GM21526 (cell line): Measurements from ENCODE around the gene BTBD9.
"Not testable (repeated sequence)": the region's sequence is repeated elsewhere in the genome, so short reads cannot be mapped to it uniquely, and the experiment has no call there.

ENCODE experiments used
- ATAC-seq: cut with Tn5 transposase; IDR thresholded peaks from one replicate; pipeline ENCODE4 v1.9.1; 2021; ENCODE audit warnings: moderate library complexity; ENCODE audit not compliant: unreplicated experiment, low FRiP score

BTBD9 gene

GRCh38 chr6:38142178-38142902 is 497.4 kb downstream of the BTBD9 start:
- no peak for ATAC-seq

GRCh38 chr6:38141716-38142115 is 498.0 kb downstream of the BTBD9 start:
- no peak for ATAC-seq

- ATAC-seq: no peak
Observed at GRCh38 chr6:38141085-38141484, 498.6 kb downstream of the BTBD9 start.

- ATAC-seq: no peak
Observed at GRCh38 chr6:38138374-38138773, 501.4 kb downstream of the BTBD9 start.

GRCh38 chr6:38137608-38138265 is 502.0 kb downstream of the BTBD9 start:
- ATAC-seq: no peak

- ATAC-seq: no peak
Observed at GRCh38 chr6:38136547-38136946, 503.2 kb downstream of the BTBD9 start.

- ATAC-seq: no peak
Observed at GRCh38 chr6:38134704-38135088, 505.0 kb downstream of the BTBD9 start.

- ATAC-seq: no peak
Observed at GRCh38 chr6:38133932-38134703, 505.6 kb downstream of the BTBD9 start.

GRCh38 chr6:38131527-38131965 is 508.2 kb downstream of the BTBD9 start:
- no peak for ATAC-seq

- ATAC-seq: no peak
Observed at GRCh38 chr6:38127284-38127683, 512.4 kb downstream of the BTBD9 start.

GRCh38 chr6:38124224-38124926 is 515.4 kb downstream of the BTBD9 start:
- ATAC-seq: not testable (repeated sequence)

- no peak for ATAC-seq
Observed at GRCh38 chr6:38119516-38119915, 520.2 kb downstream of the BTBD9 start.

GRCh38 chr6:38118791-38119365 is 520.9 kb downstream of the BTBD9 start:
- ATAC-seq: no peak
